BJ (cell line): ENCODE results near the gene ARHGDIA. TPM values are rescaled to one million over a fixed set of nuclear protein-coding genes. Genes with fewer than 3 reads are reported as not detected.

Experiments used
- CTCF ChIA-PET: fragments of 350-600 bp; formaldehyde crosslinking; extraction: SDS; loops from one replicate; lab custom pipeline; 2021; ENCODE audit warnings: antibody characterized with exemption, inconsistent platforms; lab: Yijun Ruan, JAX
- POLR2A ChIA-PET: fragments of 300-600 bp; sonication (Branson Sonifier 250); formaldehyde crosslinking; extraction: SDS; loops from one replicate; lab custom pipeline; 2021; ENCODE audit warnings: antibody characterized with exemption; lab: Charles Lee
- DNase-seq: peaks from one replicate; pipeline ENCODE4 v3.0.0-alpha.2; 2011; ENCODE audit warnings: low read depth
- H3K27me3 ChIP-seq: 2 replicates; pipeline ENCODE4 v1.6.0; 2011; ENCODE audit warnings: low read length; ENCODE audit not compliant: control insufficient read depth, insufficient read depth
- H3K36me3 ChIP-seq: 2 replicates; pipeline ENCODE4 v1.5.1; 2011; ENCODE audit warnings: low read length; ENCODE audit not compliant: control insufficient read depth, insufficient read depth
- H3K4me3 ChIP-seq: 2 replicates; pipeline ENCODE4 v1.5.1; 2011; ENCODE audit warnings: low read depth, mild to moderate bottlenecking, control low read depth, low read length
- polyA plus RNA-seq: library from polyadenylated mRNA; depleted of rRNA; stranded (reverse); fragments of >200 nt; gene quantifications from 2 replicates; pipeline ENCODE4 v1.2.3, GENCODE V29; 2011
- TF ChIP-seq, protein P1 (sequence below): IDR thresholded peaks from 2 replicates; pipeline ENCODE4 v1.5.1; 2011; ENCODE audit warnings: low read depth, mild to moderate bottlenecking, control low read depth, inconsistent platforms, low read length, moderate library complexity; ENCODE audit not compliant: insufficient read depth

Gene ARHGDIA
- polyA plus RNA-seq, 1 experiment: 163 TPM

- ChIA-PET CTCF (no interaction called here), POLR2A (no interaction called here)
- Histone ChIP-seq H3K4me3 (peak within 1 kb of the TSS; percentile 27), H3K36me3 (peaks cover 18% of the 10 kb centered on the region), H3K27me3 (no peaks in the 10 kb centered on the region)
- TF ChIP-seq, protein P1, sequence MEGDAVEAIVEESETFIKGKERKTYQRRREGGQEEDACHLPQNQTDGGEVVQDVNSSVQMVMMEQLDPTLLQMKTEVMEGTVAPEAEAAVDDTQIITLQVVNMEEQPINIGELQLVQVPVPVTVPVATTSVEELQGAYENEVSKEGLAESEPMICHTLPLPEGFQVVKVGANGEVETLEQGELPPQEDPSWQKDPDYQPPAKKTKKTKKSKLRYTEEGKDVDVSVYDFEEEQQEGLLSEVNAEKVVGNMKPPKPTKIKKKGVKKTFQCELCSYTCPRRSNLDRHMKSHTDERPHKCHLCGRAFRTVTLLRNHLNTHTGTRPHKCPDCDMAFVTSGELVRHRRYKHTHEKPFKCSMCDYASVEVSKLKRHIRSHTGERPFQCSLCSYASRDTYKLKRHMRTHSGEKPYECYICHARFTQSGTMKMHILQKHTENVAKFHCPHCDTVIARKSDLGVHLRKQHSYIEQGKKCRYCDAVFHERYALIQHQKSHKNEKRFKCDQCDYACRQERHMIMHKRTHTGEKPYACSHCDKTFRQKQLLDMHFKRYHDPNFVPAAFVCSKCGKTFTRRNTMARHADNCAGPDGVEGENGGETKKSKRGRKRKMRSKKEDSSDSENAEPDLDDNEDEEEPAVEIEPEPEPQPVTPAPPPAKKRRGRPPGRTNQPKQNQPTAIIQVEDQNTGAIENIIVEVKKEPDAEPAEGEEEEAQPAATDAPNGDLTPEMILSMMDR: no peak
- no peak for DNase-seq
These were observed 31.0 kb upstream of the ARHGDIA start, which contains the start of gene NPB for GRCh38 chr17:81902023-81902652. Gene NPB (plus strand): TSS chr17:81902238. CDS start chr17:81902278, 40 bp downstream.

DNA sequence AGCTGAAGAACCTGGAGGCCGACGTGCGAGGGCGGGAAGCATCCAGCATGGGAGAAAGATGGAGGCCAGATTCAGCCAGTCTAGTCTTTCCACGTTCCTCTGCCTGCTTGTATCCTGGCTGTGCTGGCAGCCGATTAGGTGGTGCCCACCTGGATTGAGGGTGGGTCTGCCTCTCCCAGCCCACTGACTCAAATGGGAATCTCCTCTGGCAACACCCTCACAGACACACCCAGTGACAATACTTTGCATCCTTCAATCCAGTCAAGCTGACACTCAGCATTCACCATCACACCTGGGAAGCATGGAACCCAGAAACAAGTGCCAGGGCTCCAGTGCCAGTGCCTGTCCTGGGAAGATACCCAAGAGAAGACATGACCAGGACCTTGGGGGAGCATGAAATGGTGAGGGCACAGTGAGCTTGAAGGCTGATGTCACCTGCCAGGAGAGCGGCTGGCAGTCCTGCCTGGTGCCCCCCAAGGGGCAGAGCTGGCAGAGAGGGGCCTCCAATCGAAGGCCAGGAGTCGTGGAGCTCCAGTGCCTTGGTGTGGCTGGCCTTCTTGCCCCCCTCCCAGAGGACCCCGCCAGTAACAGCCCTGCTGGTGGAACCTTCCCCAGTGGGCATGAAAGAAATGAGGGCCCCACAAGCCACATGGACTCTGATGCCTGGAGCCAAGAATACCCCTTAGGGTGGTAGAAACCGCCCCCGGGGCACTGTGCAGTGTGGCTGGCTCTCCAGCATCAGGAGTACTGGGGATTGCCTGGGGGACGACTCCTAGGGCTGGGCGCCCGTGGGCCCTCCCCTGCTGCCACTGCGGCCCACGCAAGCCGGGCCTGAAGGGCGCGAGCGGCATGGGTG is 30.3 kb upstream of the ARHGDIA start:
- POLR2A ChIA-PET: no interaction called here
- Histone ChIP-seq H3K4me3 (peak overlapping the region; percentile 27), H3K36me3 (peaks cover 17% of the 10 kb centered on the region), H3K27me3 (no peaks in the 10 kb centered on the region)
- CTCF ChIA-PET: no interaction called here
- TF ChIP-seq, protein P1: no peak
- DNase-seq: no peak

GRCh38 chr17:81900181-81900820 is 29.2 kb upstream of the ARHGDIA start:
- Histone ChIP-seq H3K36me3 (peaks cover 17% of the 10 kb centered on the region), H3K4me3 (no peak overlapping the region), H3K27me3 (no peaks in the 10 kb centered on the region)
- no peak for DNase-seq
- ChIA-PET POLR2A (no interaction called here), CTCF (no interaction called here)
- TF ChIP-seq, protein P1: no peak

DNA sequence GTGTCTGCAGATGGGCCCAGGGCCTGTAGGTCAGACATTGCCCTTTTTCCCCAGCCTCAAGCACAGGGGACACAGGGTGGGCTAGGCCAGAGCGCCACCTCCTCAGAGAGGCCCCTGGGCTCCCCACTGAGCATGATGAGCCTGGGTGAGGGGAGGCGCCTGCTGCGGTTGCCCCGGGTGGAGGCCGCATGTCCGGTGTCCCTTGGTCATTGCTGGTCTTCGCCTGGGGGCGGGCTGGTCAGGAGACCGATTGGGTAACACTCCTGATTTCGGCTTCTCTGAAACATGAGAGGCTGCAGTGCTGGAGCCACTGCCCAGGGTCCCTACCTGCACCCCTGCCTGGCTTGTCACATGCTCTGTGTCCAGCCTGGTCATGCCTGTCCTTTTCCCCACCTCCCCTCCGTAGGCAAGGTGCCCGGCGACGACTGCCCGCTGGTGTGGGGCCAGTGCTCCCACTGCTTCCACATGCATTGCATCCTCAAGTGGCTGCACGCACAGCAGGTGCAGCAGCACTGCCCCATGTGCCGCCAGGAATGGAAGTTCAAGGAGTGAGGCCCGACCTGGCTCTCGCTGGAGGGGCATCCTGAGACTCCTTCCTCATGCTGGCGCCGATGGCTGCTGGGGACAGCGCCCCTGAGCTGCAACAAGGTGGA is 28.5 kb upstream of the ARHGDIA start:
- Histone ChIP-seq H3K27me3 (no peaks in the 10 kb centered on the region), H3K4me3 (no peak overlapping the region), H3K36me3 (peaks cover 17% of the 10 kb centered on the region)
- no peak for DNase-seq
- CTCF ChIA-PET: no interaction called here
- POLR2A ChIA-PET: no interaction called here
- TF ChIP-seq, protein P1: no peak
